ENCODE data around the gene SGPL1.
A peak's percentile ranks its signal among the peaks of the same experiment; 100 is the strongest.

Gene SGPL1

GRCh38 chr10:70886921-70887665 is 71.3 kb downstream of the SGPL1 start:
- no peak for DNase-seq

- DNase-seq = peak; percentile 67 to 71
These were observed 72.4 kb downstream of the SGPL1 start, which contains the start of gene PCBD1 for GRCh38 chr10:70887804-70888800. Gene PCBD1 (minus strand): TSS chr10:70888565. CDS start chr10:70888533, 32 bp downstream.

GRCh38 chr10:70889291-70889690 is 73.5 kb downstream of the SGPL1 start:
- DNase-seq = no peak

GRCh38 chr10:70890917-70891431 is 75.2 kb downstream of the SGPL1 start:
- DNase-seq = no peak

GRCh38 chr10:70891627-70892026 is 75.9 kb downstream of the SGPL1 start:
- DNase-seq = no peak

- no peak for DNase-seq
These were observed 76.9 kb downstream of the SGPL1 start for GRCh38 chr10:70892631-70893030.

- DNase-seq = no peak
These were observed 77.7 kb downstream of the SGPL1 start for GRCh38 chr10:70893227-70894006.

- DNase-seq = no peak
These were observed 78.7 kb downstream of the SGPL1 start for GRCh38 chr10:70894416-70894815.

- no peak for DNase-seq
These were observed 80.8 kb downstream of the SGPL1 start for GRCh38 chr10:70896551-70896950.

GRCh38 chr10:70898687-70899086 is 82.9 kb downstream of the SGPL1 start:
- no peak for DNase-seq

- no peak for DNase-seq
These were observed 83.3 kb downstream of the SGPL1 start for GRCh38 chr10:70899096-70899495.

- DNase-seq = no peak
These were observed 85.6 kb downstream of the SGPL1 start for GRCh38 chr10:70901276-70901878.

GRCh38 chr10:70902661-70903261 is 87.0 kb downstream of the SGPL1 start:
- no peak for DNase-seq

- DNase-seq = peak in 1 of 2 donors; percentile 18
These were observed 87.6 kb downstream of the SGPL1 start for GRCh38 chr10:70903262-70903921.

GRCh38 chr10:70905071-70906021 is 89.6 kb downstream of the SGPL1 start:
- no peak for DNase-seq

GRCh38 chr10:70906031-70906783 is 90.5 kb downstream of the SGPL1 start:
- no peak for DNase-seq

- no peak for DNase-seq
These were observed 91.3 kb downstream of the SGPL1 start for GRCh38 chr10:70906953-70907636.

GRCh38 chr10:70907637-70908405 is 92.1 kb downstream of the SGPL1 start:
- DNase-seq = no peak
